Activated T-helper 1 cell treated with anti-CD3 and anti-CD28 coated beads, Interleukin-12 subunit alpha, Interleukin-12 subunit beta, Interleukin-2, Interleukin-4 antibody, amounts not matched to agents 30 ng/mL and 10 ng/mL and 1 ng/mL, durations not matched to agents 14 hours and 24 hours and 36 hours (primary cell): ENCODE data around the gene TMEM207. TPM values are rescaled to one million over a fixed set of nuclear protein-coding genes. Genes with fewer than 3 reads are reported as not detected.
"Not testable (repeated sequence)": the region's sequence is repeated elsewhere in the genome, so short reads cannot be mapped to it uniquely, and the experiment has no call there.

Experiments used
- DNase-seq: peaks from one replicate; pipeline ENCODE4 v3.0.0; 2021; ENCODE audit warnings: low spot score
- H3K27ac Mint-ChIP-seq: one replicate; pipeline ENCODE4 v1.8.0; 2021; ENCODE audit warnings: mild to moderate bottlenecking, mixed read lengths
- H3K27me3 Mint-ChIP-seq: one replicate; pipeline ENCODE4 v1.8.0; 2022; ENCODE audit warnings: mild to moderate bottlenecking, moderate library complexity, mixed read lengths; ENCODE audit not compliant: insufficient read depth
- H3K36me3 Mint-ChIP-seq: one replicate; pipeline ENCODE4 v1.8.0; 2021; ENCODE audit warnings: low read depth, mixed read lengths
- H3K4me1 Mint-ChIP-seq: one replicate; pipeline ENCODE4 v1.8.0; 2021; ENCODE audit warnings: low read depth, mixed read lengths
- H3K4me3 Mint-ChIP-seq: one replicate; pipeline ENCODE4 v1.8.0; 2021; ENCODE audit warnings: mild to moderate bottlenecking, moderate library complexity, mixed read lengths
- H3K9me3 Mint-ChIP-seq: one replicate; pipeline ENCODE4 v1.8.0; 2021; ENCODE audit warnings: mixed read lengths
- intact Hi-C: fragments of 100-400 bp; cut with micrococcal nuclease; formaldehyde crosslinking; loops from one replicate; pipeline ENCODE4 v1.15.1; 2024
- total RNA-seq: library from RNA; stranded (reverse); gene quantifications from 2 replicates; pipeline ENCODE4 v1.2.3, GENCODE V29; 2022

The TMEM207 gene
- total RNA-seq, 1 donor from 2014 or later, result not detected

DNA sequence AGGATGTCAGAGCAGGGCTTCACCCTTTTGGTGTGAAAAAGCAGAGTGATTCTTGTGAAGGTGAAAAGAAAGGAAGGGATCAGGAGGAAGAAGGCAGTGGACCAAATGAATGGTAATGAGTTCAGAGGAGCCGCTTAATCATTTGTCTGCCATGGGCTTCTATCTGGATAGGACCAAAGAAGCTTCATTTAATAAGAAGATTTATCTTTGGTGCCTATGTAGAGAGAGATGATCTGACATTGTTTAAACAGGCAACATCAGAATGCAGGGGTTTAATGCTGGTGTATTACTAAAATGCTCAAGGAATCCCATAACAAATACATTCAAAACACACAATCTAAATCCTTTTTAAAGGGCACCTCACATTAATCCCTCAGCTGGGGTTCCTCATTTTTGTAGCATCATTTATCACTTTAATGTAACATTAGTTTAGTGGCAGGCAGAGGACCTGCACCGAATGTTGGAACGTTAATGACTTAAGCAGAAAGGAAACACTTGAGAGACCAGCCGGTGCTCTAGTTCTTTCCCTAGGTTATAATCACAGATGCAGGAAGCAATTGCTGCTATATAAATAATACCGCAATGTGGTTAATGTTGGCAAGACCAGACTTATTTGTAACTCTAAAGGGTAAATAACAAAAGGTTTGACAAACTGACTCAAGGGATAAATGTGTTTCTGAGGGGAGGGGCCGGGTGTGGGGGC lies 36.3 kb upstream of the TMEM207 start:
- Mint-ChIP-seq H3K4me1 (peaks cover 3% of the 10 kb centered on the region), H3K27me3 (peaks cover 54% of the 10 kb centered on the region), H3K4me3 (no peak overlapping the region), H3K9me3 (peaks cover 5% of the 10 kb centered on the region), H3K36me3 (no peaks in the 10 kb centered on the region), H3K27ac (no peak overlapping the region)
- no peak for DNase-seq
- intact Hi-C loops, result no loop called here

DNA sequence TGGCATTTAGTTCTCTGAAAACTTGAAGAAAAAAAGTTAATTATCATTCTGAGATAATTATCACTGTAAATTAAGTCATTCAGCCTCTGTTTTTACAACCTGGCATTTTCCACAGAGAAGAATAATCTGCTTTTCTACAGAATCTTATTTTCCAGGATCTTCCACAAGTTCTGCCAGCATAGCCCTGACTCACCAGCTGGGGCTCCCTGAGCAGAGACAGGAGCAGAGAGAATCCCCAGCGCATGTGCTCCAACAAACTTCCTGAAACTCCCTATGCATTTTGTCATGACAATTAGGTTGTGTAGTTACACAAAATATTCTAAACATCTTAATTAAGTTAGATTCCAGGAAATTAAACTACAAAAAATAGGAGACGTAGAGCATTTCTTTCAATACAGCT lies 32.1 kb upstream of the TMEM207 start:
- Mint-ChIP-seq H3K4me1 (no peaks in the 10 kb centered on the region), H3K4me3 (no peak overlapping the region)

DNA sequence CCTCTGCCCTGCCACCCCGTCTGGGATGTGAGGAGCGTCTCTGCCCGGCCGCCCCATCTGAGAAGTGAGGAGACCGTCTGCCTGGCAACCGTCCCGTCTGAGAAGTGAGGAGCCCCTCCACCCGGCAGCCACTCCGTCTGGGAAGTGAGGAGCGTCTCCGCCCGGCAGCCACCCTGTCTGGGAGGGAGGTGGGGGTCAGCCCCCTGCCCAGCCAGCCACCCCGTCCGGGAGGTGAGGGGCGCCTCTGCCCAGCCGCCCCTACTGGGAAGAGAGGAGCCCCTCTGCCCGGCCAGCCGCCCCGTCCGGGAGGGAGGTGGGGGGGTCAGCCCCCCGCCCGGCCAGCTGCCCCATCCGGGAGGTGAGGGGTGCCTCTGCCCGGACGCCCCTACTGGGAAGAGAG lies 23.6 kb upstream of the TMEM207 start:
- Mint-ChIP-seq H3K27me3 (peaks cover 17% of the 10 kb centered on the region), H3K9me3 (peaks cover 14% of the 10 kb centered on the region)
- H3K4me3 Mint-ChIP-seq, H3K27ac Mint-ChIP-seq, H3K36me3 Mint-ChIP-seq, DNase-seq, intact Hi-C loops, H3K4me1 Mint-ChIP-seq: not testable (repeated sequence)

More for the DNA sequence above, 32.1 kb upstream of the TMEM207 start:
- intact Hi-C loops, result no loop called here
- no peak overlapping the region for H3K27ac Mint-ChIP-seq
- no peak for DNase-seq
- peaks cover 5% of the 10 kb centered on the region for H3K9me3 Mint-ChIP-seq
- peaks cover 34% of the 10 kb centered on the region for H3K27me3 Mint-ChIP-seq
- no peaks in the 10 kb centered on the region for H3K36me3 Mint-ChIP-seq

DNA sequence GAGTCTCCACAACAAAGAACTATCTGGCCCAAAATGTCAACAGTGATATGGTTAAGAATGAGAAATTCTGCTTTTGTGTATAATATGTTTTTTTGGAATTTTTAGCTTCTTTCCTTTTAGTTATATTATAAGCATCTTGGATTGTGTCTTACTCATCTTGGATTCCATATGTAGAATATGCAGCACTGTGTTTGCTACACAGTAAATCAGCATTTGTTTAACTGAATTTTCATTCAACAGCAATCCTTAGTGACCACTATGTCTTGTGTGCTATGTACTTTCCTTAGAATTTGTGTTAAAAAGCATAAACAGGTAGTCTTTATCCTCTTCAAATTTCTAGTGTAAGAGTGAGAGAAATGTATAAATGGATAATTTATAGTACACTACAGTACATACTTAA lies 18.2 kb upstream of the TMEM207 start:
- Mint-ChIP-seq H3K36me3 (no peaks in the 10 kb centered on the region), H3K4me1 (no peaks in the 10 kb centered on the region), H3K9me3 (peaks cover 14% of the 10 kb centered on the region), H3K27me3 (peaks cover 27% of the 10 kb centered on the region), H3K27ac (no peak overlapping the region), H3K4me3 (no peak overlapping the region)
- intact Hi-C loops, result no loop called here
- no peak for DNase-seq

DNA sequence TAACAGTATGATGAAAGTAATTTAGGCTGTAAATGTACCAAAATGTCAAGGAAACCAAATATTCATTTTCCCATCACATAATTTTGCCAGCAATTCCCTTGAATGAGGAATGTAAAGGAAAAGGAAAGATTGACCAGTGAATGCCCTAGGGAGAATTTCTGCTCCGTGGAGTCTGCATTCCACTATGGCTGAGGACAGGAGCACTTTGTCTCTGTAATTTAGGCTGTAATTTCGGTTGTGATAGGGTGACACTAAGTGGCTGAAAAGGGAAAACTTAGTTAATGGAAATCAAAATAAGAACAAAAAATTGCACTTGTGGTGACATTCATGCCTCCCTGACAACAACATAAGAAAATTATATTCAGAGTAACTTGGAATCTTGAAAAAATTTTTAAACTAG lies 8.3 kb upstream of the TMEM207 start:
- H3K36me3 Mint-ChIP-seq, result no peaks in the 10 kb centered on the region
- intact Hi-C loops, result no loop called here
- no peaks in the 10 kb centered on the region for H3K9me3 Mint-ChIP-seq
- H3K27ac Mint-ChIP-seq, result no peak overlapping the region
- no peaks in the 10 kb centered on the region for H3K4me1 Mint-ChIP-seq
- peaks cover 26% of the 10 kb centered on the region for H3K27me3 Mint-ChIP-seq
- no peak overlapping the region for H3K4me3 Mint-ChIP-seq
- DNase-seq, result no peak

DNA sequence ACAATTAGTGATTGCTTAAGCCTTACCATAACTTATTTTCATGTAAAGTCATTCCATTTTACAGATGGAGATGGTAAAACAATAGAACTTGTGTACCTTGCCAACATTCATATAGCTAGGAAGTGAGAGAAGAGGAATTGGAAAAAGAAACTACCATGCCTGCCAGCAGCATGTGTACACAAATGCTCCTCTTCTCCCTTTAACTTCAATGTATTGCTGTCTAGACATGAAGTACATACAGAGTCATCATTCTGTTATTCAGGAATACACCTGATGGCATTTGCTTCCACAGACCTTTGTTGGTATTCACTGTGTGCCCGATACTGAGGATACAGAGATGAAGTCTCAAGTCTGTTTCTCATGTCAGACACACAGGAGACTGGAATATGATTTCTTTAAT lies 7.1 kb upstream of the TMEM207 start:
- no peaks in the 10 kb centered on the region for H3K36me3 Mint-ChIP-seq
- H3K27ac Mint-ChIP-seq, result no peak overlapping the region
- DNase-seq, result no peak
- H3K9me3 Mint-ChIP-seq, result no peaks in the 10 kb centered on the region
- no peaks in the 10 kb centered on the region for H3K4me1 Mint-ChIP-seq
- H3K27me3 Mint-ChIP-seq, result peaks cover 21% of the 10 kb centered on the region
- H3K4me3 Mint-ChIP-seq, result no peak overlapping the region
- intact Hi-C loops, result no loop called here

DNA sequence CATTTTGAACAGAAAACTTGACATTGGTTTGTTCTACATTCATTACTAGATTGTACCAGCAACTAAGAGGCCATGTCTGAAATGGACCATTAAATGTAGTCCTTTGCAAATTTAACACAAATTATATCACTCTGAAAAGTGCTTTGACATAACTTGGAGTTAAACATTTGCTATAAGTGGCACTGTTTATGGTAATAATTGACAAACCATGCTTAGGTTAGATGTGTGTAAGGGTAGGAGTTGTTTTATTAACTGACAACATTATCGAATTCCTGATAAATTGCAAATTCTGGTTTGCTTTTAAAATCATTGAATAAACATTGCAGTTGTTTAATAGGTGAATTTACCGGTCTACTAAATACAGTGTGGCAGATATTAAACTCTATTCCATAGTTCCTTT lies 6.1 kb upstream of the TMEM207 start:
- Mint-ChIP-seq H3K27me3 (peaks cover 21% of the 10 kb centered on the region), H3K4me1 (no peaks in the 10 kb centered on the region), H3K9me3 (no peaks in the 10 kb centered on the region), H3K36me3 (no peaks in the 10 kb centered on the region), H3K4me3 (no peak overlapping the region), H3K27ac (no peak overlapping the region)
- DNase-seq, result no peak
- intact Hi-C loops, result no loop called here

DNA sequence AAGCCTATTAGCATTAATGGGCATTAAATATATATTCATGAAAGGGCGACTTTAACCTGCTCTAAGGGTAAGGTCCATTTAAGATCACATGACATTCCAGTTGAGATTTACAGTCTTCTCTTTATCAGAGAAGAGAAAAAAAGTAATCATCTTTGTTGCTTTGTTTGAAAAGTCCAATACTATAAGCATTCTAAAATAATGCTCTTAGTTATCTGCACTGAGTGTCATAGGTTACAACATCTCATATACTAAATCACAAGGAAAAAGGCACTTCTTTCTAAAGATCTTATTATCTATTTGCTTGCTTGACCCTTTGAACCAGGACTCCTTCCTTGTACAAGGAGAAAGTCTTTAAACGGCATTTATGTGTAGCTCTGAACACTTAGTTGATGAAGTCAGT lies 1.4 kb downstream of the TMEM207 start:
- Mint-ChIP-seq H3K4me1 (peaks cover 9% of the 10 kb centered on the region), H3K9me3 (no peaks in the 10 kb centered on the region), H3K36me3 (no peaks in the 10 kb centered on the region), H3K27me3 (peaks cover 7% of the 10 kb centered on the region), H3K27ac (no peak overlapping the region), H3K4me3 (no peak overlapping the region)
- no peak for DNase-seq
- intact Hi-C loops, result no loop called here

DNA sequence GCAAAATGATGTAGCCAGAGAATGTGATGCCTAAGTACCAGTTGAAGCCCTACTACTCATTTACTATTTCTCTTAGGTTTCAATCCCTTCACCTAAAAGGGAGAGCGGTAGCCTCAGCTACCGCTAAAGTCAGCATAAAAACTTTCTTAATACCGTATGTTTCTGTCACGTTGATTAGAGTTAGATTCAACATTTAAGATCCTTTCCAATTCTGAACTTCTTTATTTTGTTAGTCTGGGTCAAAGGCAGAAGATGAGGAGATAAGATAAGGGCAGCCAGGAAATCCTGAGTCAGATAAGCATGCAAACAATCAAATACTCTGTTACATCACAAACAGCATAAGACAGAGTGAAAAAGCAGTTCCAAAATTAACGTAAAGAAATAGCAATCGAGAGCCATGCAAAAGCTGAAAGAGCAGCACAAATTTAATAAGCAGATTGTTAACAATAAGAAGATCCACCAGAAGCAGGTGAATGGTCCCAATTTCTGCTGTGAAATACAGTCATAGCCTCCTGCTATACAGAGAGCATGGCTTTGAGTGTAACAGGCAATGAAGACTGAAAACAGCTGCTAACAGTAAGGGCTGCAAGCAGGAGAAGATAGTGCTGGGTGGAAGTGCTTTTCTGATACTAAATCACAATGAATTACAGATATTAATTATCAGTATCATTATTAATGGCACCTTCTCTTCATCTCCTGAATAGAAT lies 3.0 kb downstream of the TMEM207 start:
- no peak overlapping the region for H3K4me3 Mint-ChIP-seq
- no peak overlapping the region for H3K27ac Mint-ChIP-seq
- intact Hi-C loops, result no loop called here
- no peak for DNase-seq
- peaks cover 9% of the 10 kb centered on the region for H3K4me1 Mint-ChIP-seq
- peaks cover 6% of the 10 kb centered on the region for H3K27me3 Mint-ChIP-seq
- H3K9me3 Mint-ChIP-seq, result no peaks in the 10 kb centered on the region
- no peaks in the 10 kb centered on the region for H3K36me3 Mint-ChIP-seq

DNA sequence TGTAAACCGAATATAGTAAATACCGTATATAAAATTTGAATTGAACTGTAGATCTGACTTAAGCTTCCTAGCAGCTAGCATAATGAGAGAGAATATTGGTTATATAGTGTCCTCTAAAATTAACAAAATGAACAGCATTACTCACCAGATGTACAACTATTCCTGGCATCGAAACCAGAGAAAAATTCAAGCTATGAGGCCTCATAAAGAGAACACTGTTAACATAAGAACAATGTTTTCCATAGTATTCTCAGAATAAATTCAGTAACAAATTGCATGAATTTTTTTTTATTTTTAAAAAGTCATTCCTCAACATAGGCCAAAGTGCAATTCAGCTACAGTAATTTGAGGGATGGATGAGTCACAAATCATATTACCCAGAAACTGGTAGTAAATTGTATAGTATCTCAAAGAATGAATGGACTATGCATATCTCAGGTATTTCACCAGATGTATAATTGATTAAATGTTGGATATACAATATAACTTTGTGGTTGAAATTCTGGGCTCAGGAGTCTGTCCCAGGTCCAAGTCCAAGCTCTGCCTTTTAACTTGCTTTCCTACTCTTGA lies 5.0 kb downstream of the TMEM207 start:
- no peaks in the 10 kb centered on the region for H3K36me3 Mint-ChIP-seq
- peaks cover 6% of the 10 kb centered on the region for H3K27me3 Mint-ChIP-seq
- no peak for DNase-seq
- no peak overlapping the region for H3K27ac Mint-ChIP-seq
- no peak overlapping the region for H3K4me3 Mint-ChIP-seq
- intact Hi-C loops, result loop anchor here (5.0 kb wide), 1 partner anchor 253 kb away; no protein-coding TSS in a partner anchor
- H3K9me3 Mint-ChIP-seq, result no peaks in the 10 kb centered on the region
- peaks cover 9% of the 10 kb centered on the region for H3K4me1 Mint-ChIP-seq

DNA sequence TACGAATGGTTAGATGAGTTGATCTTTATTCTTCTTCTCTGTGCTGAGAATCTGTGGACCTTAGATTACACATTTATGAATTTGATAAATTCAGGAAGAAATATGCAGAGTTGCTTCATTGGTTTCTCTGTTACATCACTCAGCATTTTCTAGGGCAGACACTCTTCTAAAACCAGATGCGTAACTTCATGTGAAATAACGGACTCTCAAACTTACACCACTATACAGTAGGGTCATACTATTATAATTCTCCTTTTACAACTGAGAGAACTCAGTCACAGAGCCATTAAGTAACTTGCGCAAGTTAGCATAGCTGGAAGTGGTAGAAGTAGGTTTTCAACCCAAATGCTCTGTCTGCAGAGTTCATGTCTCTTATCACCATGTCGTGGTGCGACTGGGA lies 5.7 kb downstream of the TMEM207 start:
- DNase-seq, result no peak
- Mint-ChIP-seq H3K36me3 (no peaks in the 10 kb centered on the region), H3K27me3 (peaks cover 10% of the 10 kb centered on the region), H3K9me3 (no peaks in the 10 kb centered on the region), H3K27ac (no peak overlapping the region), H3K4me3 (no peak overlapping the region), H3K4me1 (peaks cover 9% of the 10 kb centered on the region)
- intact Hi-C loops, result loop anchor here (5.0 kb wide), 1 partner anchor 253 kb away; no protein-coding TSS in a partner anchor

DNA sequence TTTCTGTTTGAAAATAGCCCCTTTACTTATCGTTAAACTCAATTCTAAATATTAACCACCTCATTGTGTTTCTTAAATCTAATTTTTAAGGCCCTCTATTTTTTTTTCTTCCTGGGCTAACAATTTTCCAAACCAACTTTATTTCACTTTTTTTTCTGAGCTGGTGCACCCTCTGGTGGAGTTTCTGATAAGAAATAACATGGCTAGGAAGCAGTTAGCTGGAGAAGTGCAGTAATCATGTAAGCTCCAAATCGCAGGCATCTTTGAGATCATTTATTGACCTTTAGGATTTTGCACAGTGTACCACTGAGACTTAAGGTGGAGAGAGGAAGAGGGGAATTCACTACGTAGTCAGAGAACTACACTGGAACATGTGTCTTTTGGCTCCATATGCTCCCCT lies 6.4 kb downstream of the TMEM207 start:
- H3K4me1 Mint-ChIP-seq, result peaks cover 9% of the 10 kb centered on the region
- H3K9me3 Mint-ChIP-seq, result no peaks in the 10 kb centered on the region
- H3K36me3 Mint-ChIP-seq, result no peaks in the 10 kb centered on the region
- no peak overlapping the region for H3K4me3 Mint-ChIP-seq
- peaks cover 8% of the 10 kb centered on the region for H3K27me3 Mint-ChIP-seq
- no peak overlapping the region for H3K27ac Mint-ChIP-seq
- DNase-seq, result no peak
- intact Hi-C loops, result loop anchor here (5.0 kb wide), 1 partner anchor 254 kb away; no protein-coding TSS in a partner anchor

DNA sequence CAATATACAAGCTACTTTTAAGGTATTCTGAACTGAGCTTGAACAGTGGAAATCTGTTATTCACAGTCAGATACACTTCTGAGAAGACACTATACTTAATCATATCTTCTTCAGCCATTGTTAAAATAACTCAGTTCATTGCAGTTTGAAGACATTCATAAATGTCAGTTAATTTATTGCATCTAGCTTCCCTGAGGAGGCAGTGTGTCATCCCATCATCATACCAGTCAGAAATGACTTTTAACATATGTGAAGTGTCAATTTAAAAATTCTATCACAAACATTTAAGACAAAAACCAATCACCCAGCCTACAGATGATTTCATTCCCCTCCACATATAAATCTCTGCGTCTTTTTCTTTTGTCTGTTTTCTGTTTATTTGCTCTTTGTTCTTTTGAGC lies 7.5 kb downstream of the TMEM207 start:
- Mint-ChIP-seq H3K27me3 (peaks cover 8% of the 10 kb centered on the region), H3K27ac (no peak overlapping the region), H3K36me3 (no peaks in the 10 kb centered on the region), H3K9me3 (no peaks in the 10 kb centered on the region), H3K4me3 (no peak overlapping the region), H3K4me1 (peaks cover 9% of the 10 kb centered on the region)
- DNase-seq, result no peak
- intact Hi-C loops, result loop anchor here (5.0 kb wide), 1 partner anchor 255 kb away; no protein-coding TSS in a partner anchor
